Measurements from ENCODE around the gene RNF7.
"Not testable (repeated sequence)": the region's sequence is repeated elsewhere in the genome, so short reads cannot be mapped to it uniquely, and the experiment has no call there.

RNF7 gene

DNA sequence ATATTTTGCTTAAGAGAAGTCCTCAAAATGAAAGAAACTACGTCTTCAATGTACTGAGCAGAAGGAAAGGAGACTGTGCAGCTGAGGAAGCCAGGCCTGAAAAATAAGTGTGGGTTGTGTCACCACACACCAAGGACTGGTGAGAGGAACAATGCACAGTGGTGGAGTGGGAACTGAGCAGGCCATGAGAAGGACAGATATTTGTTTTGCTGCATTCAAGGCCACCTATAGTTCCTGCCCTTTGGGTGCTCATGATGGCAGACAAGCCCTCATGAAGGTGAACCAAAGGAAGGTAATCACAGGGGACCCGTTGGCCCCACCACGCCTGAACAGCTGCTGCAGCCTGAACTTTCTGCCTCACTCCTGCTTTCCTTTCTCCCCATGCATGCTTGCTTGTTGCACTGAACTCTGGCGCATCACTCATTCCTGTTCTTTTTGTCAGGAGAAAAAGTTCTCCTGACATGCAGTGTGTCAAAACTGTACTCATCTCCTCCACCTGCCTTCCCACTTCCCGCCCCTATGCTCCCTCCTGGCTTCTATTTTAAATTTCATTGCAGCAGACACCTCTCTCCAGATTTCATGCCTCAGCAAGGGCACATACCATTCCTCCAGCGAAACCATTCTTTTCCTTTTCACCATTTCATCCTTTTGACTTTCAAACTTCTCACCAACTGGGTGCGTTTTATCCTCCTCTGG is 2.2 kb upstream of the RNF7 start:
- DNase-seq = no peak

DNA sequence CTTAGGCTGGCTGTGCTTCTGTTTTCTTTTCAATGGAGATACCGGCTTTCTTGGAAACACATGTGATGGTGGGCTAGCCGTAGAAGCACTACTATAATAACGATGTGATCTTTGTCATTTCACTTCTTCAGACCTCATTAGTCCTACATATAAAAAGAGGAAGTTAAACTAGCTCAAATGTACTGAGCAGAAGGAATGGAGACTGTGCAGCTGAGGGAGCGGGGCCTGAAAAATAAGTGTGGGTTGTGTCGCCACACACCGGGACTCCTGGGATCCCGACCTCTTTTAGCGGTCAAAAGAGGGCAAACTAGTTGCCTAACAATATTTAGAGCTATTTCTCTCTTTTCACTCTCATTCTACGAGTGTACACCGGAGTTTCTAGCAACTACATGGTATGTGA is 1.0 kb upstream of the RNF7 start:
- DNase-seq = no peak

DNA sequence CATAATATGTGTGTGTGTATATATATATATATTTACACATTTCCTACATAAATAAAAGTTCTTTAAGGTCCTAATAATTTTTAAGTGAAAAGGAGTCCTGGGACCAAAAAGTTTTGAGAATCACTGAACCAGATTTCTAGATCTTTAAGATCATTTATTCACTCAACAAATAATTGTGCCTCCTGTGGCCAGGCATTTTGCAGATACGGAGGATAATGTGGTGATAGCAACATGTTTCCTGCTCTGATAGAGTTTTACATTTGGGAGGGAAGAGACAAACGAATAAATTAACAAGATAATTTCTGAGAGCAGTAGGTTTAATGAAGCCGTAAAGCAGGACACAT is 448 bp upstream of the RNF7 start:
- DNase-seq = no peak

DNA sequence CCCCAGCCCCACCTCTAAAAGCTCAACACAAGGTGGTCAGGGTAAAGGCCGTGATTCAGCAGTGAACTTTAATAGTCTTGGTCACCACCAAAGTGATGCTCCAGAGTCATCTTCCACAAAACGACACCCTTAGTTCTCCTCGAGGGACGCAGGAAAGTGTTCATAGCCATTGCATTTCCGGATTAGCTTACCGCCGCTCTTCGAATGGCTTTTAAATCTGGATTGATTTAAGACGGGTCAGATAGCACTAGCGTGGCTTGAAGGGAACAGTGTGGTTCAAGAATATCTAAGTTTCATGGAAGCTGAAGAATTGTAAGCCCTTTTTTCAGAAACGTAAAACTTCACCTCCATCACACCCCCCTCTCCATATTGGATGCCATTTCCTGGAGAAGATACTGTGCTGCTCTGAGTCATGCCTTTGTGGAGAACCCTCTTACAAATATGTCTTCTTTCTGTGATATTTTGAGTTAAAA is 829 bp downstream of the RNF7 start:
- peak; percentile 46 for DNase-seq

DNA sequence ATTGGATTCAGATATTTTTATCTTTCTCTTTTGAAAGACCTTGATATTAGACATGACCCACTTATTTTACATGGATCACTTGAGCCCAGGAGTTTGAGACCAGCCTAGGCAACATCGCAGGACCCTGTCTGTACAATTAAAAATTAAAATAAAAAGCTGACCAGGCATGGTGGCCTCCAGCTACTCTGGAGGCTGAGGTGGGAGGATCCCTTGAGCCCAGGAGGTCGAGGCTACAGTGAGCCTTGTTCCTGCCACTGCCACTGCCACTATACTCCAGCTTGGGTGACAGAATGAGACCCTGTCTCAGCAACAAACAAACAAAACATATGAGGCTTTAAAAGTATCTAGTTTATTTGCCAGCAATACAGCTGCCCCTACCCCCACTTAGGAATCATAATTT is 1.6 kb downstream of the RNF7 start:
- DNase-seq = no peak

DNA sequence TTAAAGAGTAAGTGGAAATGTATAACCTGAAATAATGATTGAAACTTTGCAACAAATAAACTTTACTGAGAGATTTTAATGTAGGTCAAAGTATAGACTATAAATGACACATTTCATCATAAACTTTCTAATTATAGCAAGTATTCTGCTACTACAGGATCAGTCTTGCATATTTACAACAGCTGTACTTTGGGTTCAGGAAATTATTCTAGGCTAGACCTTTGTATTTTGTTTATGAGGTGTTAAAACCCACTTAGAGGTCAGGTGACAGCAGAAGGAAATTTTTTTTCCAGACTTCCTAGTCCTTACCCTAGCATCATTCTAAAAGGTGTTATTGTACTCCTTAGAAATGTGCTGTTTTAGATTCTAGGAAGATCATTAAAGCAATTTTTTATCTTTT is 2.3 kb downstream of the RNF7 start:
- no peak for DNase-seq

DNA sequence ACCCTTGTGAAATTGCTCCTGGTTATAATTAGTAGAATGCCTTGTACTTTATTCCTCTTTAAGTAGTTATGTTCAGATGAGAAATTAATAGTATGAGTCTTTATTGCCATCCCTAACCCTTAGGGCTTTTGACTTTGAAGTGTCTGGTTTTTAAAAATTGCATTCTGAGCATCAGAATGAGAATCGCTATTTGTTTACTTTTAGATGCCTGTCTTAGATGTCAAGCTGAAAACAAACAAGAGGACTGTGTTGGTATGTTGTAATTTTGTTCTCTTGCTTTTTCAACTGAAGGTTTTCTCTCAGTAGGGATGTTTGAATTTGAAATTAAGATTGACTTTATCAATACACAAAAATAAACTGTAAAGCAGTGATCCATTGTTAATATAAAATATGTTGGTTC is 5.2 kb downstream of the RNF7 start:
- DNase-seq = no peak

DNA sequence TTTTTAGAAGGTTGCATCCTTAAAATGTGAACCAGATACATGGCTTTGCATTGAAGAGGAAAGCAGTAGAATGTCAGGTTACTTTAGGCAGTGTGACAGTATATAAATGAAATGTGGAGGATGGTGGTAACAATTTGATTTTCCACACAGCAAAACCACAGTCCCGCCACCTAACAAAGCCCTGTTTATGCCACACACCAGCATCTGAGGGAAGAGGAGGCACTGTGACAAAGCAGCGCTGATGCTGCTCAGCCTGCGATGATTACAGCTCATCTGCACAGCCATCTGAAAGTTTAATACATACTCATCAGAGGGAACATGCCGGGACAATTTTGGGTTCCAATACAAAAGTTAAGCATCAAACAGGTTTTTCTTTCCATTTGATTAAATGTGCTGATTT is 8.9 kb downstream of the RNF7 start:
- no peak for DNase-seq

DNA sequence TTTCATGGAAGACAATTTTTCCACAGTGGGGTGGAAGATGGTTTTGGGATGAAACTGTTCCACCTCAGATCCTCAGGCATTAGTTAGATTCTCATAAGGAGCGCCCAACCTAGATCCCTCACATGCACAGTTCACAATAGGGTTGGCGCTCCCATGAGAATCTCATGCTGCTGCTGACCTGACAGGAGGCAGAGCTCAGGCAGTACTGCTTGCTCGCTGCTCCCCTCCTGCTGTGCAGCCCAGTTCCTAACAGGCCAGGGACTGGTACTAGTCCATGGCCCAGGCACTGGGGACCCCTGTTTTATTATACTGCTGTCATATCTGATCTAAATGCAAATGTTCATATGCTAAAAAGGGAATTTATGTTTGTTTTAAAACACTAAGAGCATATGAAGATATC is 15.3 kb downstream of the RNF7 start:
- DNase-seq = no peak

DNA sequence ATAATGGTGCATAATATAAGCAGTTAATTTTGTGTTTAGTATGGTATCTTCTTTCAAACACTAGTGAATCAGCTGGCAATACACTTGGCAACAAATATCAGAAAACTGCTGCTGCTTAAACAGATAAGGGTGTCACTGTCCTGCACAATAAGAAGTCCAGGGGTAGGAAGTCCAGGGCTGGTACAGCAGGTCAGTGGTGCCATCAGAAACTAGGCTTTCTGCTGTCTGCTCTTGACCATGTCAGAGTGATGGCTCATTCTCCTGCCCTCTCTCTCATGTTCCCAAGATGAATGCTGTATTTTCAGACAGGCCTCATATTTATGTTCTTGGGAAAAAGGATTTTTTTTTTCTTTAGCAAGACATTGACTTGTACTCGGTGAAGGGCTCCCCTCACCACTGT is 15.9 kb downstream of the RNF7 start:
- DNase-seq = no peak

DNA sequence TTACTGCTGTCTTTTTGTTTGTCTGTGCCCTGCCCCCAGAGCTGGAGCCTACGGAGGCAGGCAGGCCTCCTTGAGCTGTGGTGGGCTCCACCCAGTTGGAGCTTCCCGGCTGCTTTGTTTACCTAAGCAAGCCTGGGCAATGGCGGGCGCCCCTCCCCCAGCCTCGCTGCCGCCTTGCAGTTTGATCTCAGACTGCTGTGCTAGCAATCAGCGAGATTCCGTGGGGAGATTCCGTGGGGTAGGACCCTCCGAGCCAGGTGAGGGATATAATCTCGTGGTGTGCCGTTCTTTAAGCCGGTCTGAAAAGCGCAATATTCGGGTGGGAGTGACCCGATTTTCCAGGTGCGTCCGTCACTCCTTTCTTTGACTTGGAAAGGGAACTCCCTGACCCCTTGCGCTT is 24.5 kb downstream of the RNF7 start:
- DNase-seq = not testable (repeated sequence)

DNA sequence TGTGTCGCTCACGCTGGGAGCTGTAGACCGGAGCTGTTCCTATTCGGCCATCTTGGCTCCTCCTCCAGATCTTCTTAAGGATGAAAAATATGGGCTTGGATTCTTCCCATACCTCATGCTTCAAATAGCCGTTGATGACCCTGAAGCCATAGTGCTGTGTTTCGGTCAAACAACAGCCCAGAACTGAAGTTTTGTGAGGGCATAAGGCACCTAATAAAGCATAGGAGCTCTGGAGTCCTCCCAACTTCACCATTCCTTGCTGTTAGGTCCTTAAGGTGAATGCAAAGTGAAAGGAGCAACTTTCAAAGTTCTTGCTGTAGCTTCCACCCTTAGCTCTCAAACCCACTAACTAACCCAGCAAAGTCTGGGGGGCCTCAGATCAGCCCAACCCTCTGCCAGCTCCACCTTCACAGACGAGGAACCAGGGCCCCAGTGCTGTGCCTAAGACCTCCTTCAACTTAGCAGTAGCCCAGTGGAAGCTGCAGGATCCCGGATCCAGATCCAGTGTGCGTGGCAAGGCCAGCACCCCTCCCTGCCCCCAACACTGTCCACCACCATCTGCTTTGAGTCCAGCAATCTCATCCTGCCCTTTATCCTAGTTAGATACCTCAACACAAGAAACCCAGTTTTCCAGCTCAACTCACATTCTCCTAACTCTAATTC is 25.1 kb downstream of the RNF7 start, which contains the start of gene GRK7:
TSS of gene GRK7 (plus strand) at position 321 of the 663 bp plus-strand sequence. CDS start 14,877 bp downstream, outside the sequence.
- no peak for DNase-seq

DNA sequence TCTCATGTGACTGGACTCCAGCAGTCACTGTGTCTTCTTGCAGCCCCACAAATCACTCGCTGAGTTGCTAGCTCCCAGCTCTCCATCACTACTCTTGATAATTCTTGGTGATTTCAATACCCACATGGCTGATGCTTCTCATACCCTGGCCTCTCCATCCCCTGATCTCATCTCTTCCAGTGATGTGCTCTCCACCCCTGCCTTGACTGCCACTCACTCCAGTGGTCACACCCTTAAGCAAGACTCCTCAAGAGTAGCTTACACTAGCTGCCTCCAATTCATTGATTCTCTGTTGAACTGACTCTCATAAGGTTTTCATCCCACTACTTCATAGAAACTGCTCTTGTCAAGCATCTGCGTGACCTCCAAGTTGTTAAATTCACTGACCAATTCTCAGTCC is 25.9 kb downstream of the RNF7 start:
- DNase-seq = no peak

DNA sequence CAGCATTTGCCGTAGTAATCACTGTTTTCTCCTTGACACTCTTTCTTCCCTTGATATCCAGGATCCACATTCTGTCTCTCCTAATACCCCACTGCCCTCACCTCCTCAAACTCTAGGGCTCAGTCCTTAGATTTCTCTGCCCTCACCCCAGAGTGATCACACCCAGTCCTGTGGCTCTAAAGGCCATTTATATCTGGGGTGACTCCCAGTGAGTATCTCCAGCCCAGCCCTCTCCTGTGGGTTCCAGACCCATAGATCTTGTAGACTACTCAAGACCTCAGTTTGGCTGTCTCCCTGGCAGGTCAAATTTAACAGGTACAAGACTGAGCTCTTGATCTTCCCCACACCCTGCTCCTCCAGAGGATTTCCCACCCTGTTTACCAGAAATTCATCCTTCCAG is 26.4 kb downstream of the RNF7 start:
- no peak for DNase-seq

DNA sequence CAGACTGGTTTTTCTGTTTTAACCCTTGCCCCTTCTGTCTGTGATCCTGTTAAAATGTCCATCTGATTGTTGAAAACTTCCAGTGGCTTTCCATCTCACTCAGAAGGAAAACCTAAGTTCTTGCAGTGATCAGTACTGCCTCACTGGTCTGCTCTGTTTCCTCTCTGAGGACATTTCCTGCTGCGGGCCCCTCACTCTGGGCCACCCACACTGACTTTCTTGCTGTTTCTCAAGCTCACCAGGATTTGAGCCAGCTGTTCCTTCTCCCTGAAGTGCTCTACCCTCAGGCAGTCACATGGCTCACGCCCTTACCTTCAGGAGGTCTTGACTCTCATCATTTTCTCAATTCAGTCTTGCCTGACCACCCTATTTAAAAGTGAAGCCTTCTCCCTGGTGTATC is 26.9 kb downstream of the RNF7 start:
- no peak for DNase-seq

DNA sequence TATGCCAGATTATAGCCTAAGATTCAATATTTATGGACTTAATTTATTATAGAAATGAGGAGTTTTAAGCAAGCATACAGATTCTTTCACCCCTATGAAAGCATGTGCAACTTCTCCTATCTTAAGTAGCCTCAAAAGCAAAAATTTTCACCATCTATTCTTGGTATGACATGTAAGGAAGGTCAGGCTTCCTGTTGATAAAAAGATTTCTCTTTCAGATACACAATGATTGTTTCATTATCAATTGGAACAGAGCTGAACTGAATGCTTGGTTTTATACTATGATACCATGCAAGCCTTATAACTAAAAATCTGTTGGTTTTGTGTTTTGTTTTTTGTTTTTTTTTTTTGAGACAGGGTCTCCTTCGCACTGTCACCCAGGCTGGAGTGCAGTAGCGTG is 29.0 kb downstream of the RNF7 start:
- no peak for DNase-seq

DNA sequence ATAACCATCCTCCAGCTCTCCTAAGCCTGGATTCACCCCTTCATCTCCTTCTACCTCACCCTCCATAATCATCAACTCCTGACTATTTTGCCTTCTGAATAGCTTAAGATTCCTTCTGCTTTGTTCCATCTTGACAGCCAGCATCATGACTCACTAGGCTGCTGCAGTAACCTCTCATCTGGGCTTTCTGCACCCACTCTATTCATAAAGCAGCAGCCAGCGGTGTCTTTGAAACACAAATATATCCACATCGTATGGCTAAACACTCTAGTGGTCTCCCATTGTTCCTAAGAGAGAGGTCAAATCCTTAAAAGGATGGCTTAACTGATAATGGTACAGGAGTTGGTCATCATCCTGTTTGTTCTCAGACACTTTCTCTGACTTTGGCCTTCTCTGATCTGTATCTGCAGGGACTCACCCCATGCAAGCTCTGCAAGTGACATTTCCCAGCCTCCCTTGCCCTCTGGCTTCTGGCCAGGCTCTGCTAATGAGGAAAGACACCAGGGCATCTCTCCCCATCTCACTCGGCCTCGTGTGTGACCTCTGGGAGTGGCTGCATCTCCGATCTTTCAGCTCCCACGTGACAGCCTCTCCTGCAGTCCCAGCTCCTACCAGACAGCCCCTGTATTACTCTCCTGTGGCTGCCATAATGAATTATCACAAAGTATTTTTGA is 31.3 kb downstream of the RNF7 start:
- no peak for DNase-seq

DNA sequence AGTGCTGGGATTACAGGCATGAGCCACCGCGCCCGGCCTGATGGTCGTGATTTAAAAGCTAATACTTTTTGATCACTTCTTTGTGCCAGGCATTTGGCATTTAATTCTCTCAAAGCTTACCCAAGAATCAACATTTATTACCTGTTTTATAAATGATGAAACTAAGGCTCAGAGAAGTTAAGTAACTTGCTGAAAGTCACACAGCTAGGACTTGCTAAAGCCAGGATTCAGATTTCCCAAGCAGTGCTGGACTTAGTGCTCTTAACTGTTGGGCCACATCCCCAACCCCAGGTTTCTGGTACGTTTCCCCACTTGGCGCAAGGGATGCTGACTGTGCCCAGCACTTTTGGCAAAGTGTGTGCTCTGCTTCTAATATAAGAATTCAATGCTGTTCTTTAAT is 35.6 kb downstream of the RNF7 start:
- DNase-seq = no peak

DNA sequence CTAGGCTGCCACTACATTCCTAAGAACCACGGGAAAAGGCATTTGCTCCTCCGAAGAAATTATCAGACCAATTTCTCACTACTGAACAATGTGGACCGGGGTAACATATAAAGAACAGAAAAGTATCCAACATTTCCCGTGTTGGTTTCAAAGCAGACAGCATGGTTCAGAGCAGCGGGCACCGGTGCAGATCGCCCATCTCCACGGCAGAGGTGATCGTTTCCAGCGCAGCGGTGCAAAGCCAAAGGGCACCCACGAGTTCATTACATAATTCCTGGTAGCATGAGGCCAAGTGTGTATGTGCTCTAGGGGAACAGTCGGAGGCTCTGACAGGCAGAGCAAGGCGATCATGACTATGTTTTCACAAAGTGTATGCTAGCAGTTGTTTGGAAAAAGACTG is 38.3 kb downstream of the RNF7 start:
- no peak for DNase-seq

DNA sequence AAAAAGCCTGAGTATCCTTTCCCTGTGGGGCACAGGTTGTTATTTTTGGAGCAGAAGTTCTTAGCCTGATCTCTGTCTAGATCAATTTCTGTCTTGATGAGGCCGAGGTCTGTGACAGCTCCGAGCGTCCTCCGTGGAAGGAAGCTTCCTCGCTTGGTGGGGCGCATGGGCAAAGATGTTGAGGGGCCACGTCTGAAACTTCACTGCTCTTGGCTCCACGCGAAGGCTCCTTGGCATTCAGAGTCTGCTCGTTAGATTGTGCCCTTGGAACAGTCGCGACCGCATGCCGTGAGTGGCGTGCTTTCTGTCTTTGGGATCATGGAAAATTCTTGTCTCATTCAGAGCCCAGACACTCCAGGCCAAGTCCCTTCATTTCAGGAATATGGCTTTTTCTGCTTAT is 38.8 kb downstream of the RNF7 start:
- DNase-seq = no peak

DNA sequence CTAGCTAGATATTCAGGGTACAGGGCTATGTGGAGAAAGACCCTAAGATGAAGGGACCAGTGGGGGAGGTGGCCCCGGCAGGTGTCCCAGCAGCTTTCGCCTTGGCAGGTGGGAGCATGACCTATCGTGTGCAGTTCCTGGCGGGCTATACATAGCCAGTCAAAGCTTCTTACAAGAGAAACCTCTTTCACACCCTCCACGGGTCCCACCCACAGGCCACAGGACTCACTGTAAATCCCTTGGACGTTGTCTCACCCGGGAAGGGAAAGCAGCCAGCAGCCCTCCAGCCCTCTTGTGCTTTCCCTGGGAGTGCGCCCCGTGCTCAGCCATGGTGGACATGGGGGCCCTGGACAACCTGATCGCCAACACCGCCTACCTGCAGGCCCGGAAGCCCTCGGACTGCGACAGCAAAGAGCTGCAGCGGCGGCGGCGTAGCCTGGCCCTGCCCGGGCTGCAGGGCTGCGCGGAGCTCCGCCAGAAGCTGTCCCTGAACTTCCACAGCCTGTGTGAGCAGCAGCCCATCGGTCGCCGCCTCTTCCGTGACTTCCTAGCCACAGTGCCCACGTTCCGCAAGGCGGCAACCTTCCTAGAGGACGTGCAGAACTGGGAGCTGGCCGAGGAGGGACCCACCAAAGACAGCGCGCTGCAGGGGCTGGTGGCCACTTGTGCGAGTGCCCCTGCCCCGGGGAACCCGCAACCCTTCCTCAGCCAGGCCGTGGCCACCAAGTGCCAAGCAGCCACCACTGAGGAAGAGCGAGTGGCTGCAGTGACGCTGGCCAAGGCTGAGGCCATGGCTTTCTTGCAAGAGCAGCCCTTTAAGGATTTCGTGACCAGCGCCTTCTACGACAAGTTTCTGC is 40.1 kb downstream of the RNF7 start:
- DNase-seq = no peak

DNA sequence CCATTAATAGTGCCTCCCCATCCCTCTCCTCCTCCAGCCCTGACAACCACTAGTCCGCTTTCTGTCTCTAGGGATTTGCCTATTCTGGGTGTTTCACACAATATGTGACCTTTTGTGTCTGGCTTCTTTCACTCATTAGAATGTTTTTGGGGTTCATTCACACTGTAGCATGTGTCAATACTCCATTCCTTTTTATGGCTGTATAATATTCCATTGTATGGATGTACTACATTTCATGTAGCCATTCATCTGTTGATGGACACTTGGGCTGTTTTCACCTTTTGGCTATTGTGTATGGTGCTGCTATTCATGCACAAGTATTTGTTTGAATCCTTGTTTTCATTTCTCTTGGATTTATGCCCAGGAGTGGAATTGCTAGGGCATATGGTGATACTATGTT is 41.6 kb downstream of the RNF7 start:
- no peak for DNase-seq

DNA sequence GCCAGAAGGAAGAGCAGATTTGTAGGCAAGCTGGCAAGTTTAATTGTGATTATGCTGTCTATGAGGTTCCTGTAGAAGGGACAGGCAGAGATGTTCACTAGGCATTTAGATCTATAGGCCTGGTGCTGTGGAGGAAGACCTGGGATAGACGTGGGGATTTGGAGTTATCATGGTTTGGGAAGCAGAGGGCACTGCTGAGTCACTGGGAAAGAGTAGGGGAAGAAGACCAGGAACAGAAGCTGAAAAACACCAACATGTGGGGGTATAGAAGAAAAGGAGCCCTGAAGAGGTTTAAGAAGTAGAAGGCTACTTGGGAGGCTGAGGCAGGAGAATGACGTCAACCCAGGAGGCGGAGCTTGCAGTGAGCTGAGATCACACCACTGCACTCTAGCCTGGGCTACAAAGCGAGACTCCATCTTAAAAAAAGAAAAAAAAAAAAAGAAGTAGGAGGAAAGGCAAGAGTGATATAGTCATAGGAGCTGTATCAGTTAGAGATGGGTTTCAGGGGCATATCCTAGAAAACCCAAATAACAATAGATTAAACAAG is 44.4 kb downstream of the RNF7 start:
- DNase-seq = no peak
